ENCODE results near the gene ERFL.

DNA sequence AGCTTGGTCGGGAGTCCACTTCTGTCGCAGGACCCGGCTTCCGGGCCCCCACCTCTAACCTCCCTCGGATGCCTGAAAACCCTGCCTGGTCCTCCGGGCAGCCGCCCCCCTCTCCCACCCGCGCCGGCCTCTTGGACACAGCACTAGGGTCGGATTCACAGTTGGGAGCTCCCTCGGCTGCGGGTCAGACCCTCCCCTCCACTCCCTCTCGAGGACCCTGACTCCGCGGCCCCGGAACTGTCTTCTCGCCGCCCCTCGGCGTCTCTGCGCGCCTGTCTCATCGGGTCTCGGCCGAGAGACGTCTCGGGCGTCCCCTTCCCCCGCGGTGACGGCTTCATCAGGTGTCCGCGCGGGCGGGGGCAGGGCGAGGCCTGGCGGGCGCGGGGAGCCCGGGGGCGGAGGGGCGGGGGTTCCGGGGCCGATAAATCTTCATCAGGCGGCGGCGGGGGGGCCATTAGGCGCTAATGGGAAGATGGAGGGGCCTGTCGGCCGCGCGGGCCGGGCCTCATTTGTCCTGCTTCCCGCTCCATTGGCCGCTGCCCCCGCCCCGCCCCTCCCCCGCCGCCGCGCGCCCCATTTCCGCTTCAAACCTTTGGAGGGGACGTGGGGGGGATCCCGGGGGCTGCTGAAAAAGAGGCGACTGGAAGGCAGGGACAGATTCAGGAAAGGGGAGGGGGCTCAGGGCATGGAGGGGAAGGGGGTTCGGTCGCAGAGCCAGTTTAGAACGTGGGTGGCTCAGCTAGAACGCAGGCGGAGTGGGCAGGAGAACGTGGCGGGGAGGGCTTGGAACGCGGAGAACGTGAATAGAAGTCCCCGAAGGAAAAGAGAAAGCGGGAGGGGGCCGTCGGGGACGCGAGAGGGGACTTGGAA, 11.8 kb upstream of the ERFL start:
- TF ChIP-seq, protein P1, sequence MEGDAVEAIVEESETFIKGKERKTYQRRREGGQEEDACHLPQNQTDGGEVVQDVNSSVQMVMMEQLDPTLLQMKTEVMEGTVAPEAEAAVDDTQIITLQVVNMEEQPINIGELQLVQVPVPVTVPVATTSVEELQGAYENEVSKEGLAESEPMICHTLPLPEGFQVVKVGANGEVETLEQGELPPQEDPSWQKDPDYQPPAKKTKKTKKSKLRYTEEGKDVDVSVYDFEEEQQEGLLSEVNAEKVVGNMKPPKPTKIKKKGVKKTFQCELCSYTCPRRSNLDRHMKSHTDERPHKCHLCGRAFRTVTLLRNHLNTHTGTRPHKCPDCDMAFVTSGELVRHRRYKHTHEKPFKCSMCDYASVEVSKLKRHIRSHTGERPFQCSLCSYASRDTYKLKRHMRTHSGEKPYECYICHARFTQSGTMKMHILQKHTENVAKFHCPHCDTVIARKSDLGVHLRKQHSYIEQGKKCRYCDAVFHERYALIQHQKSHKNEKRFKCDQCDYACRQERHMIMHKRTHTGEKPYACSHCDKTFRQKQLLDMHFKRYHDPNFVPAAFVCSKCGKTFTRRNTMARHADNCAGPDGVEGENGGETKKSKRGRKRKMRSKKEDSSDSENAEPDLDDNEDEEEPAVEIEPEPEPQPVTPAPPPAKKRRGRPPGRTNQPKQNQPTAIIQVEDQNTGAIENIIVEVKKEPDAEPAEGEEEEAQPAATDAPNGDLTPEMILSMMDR (IDR thresholded peaks at IDR 0.05), result no peak
- TF ChIP-seq POLR2A (IDR thresholded peaks at IDR 0.05), result no peak

Data from Peyer's patch (tissue), 4 donors.